Placental pericyte (primary cell): ENCODE data around the gene GPC4. TPM values are rescaled to one million over a fixed set of nuclear protein-coding genes. Genes with fewer than 3 reads are reported as not detected.

ENCODE experiments used
- total RNA-seq: library from RNA; depleted of rRNA; stranded (reverse); fragments of >200 nt; gene quantifications from 2 replicates; pipeline ENCODE4 v1.2.3, GENCODE V29; 2012

GPC4 gene
- under 0.01 TPM in 2 replicates for total RNA-seq

DNA sequence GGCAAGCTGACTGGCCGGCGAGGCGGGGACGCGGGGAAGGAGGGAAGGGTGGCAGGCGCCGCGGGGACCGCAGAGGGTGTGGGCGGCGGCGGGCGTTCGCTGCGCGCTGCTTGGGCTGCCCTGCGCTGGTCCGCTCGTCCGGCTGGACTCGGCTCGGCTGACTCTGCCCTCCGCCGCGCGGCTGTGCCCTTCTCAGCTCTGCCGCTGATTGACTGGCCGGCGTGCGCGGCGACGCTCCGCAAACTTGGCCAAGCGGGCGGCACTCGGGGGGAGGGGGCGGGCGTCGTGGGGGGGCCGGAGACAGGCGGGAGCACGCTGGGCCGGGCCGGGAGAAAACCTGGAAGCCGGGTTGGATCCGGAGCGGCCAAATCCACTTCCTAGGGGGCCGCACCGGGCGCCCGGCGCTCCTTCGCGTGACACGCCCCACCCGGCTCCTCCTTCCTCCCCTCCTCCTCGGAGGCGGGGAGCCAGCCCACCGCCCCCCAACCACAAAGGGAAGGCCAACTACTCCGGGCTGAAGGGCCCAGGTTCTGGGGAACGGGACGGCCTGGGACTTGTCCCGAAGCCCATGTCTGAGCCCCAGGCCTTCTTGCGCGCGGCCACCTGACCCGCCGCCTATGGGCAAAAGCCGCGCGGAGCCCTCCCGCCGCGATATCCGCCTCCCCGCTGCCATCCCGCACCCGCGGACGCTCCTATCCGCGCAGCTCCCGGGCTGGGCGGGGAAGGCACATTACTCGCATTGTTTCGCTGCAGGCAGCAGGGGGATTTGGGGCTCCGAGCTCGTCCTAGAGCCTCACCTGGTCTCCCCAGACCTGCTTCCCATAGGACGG lies at the start of gene GPC4:
Gene GPC4 (minus strand): TSS at position 214 of the 830 bp plus-strand sequence. CDS start 524 bp downstream, outside the sequence.

Other genes with a start within 250 kb of the GPC4 start
- gene TFDP3, start 197.1 kb downstream of the GPC4 start, total RNA-seq = not detected in 2 replicates